GM23338 (cell line): Measurements from ENCODE around the gene METTL24. TPM values are rescaled to one million over a fixed set of nuclear protein-coding genes. Genes with fewer than 3 reads are reported as not detected.
A peak's percentile ranks its signal among the peaks of the same experiment; 100 is the strongest.

Experiments used
- ATAC-seq: fragments of 200-7000 bp; cut with Tn5 transposase; 3 replicates; pipeline ENCODE4 v1.9.1; 2020
- DNase-seq: peaks from one replicate; pipeline ENCODE4 v3.0.0-alpha.2; 2015; ENCODE audit warnings: low spot score
- H2AFZ ChIP-seq: fragments of 200-600 bp; sonication (generic); 2 replicates; pipeline ENCODE4 v1.8.0; 2016; ENCODE audit warnings: antibody characterized with exemption, mild to moderate bottlenecking, moderate library complexity
- H3F3A ChIP-seq: fragments of 200-600 bp; sonication (generic); replicated peaks from 2 replicates; pipeline ENCODE4 v1.8.0; 2017; ENCODE audit warnings: antibody characterized with exemption, mixed run types, low read depth
- H3K27ac ChIP-seq: fragments of 200-600 bp; sonication (generic); 2 replicates; pipeline ENCODE4 v1.6.1; 2016; ENCODE audit warnings: low read depth
- H3K27me3 ChIP-seq: fragments of 200-600 bp; sonication (generic); 2 replicates; pipeline ENCODE4 v1.8.0; 2016; ENCODE audit warnings: mild to moderate bottlenecking, mixed run types, moderate library complexity; ENCODE audit not compliant: insufficient read depth
- H3K36me3 ChIP-seq: fragments of 200-600 bp; sonication (generic); 2 replicates; pipeline ENCODE4 v1.8.0; 2016; ENCODE audit warnings: mild to moderate bottlenecking; ENCODE audit not compliant: insufficient read depth
- H3K4me1 ChIP-seq: fragments of 200-600 bp; sonication (generic); 2 replicates; pipeline ENCODE4 v1.8.0; 2016; ENCODE audit warnings: mild to moderate bottlenecking, moderate library complexity; ENCODE audit not compliant: insufficient read depth
- H3K4me2 ChIP-seq: fragments of 200-600 bp; sonication (generic); 2 replicates; pipeline ENCODE4 v1.7.1; 2017; ENCODE audit warnings: mixed run types
- H3K4me3 ChIP-seq: fragments of 200-600 bp; sonication (generic); 2 replicates; pipeline ENCODE4 v1.6.1; 2016; ENCODE audit warnings: mixed run types
- H3K79me2 ChIP-seq: fragments of 200-600 bp; sonication (generic); replicated peaks from 2 replicates; pipeline ENCODE4 v1.8.0; 2017; ENCODE audit warnings: mild to moderate bottlenecking; ENCODE audit not compliant: insufficient read depth
- H3K9me2 ChIP-seq: fragments of 200-600 bp; sonication (generic); 2 replicates; pipeline ENCODE4 v1.8.0; 2017; ENCODE audit not compliant: insufficient read depth
- H4K20me1 ChIP-seq: fragments of 200-600 bp; sonication (generic); replicated peaks from 2 replicates; pipeline ENCODE4 v1.8.0; 2017; ENCODE audit warnings: mild to moderate bottlenecking; ENCODE audit not compliant: insufficient read depth
- H3K27ac Mint-ChIP-seq: 2 replicates; pipeline ENCODE4 v1.8.0; 2020; ENCODE audit warnings: inconsistent platforms, mild to moderate bottlenecking, moderate library complexity, mixed read lengths
- H3K27me3 Mint-ChIP-seq: 3 replicates; pipeline ENCODE4 v1.8.0; 2022; ENCODE audit warnings: low read depth, mild to moderate bottlenecking, moderate library complexity, mixed read lengths, inconsistent platforms; ENCODE audit not compliant: insufficient read depth, poor library complexity
- H3K36me3 Mint-ChIP-seq: 3 replicates; pipeline ENCODE4 v1.8.0; 2021; ENCODE audit warnings: low read depth, mild to moderate bottlenecking, inconsistent platforms, moderate library complexity, mixed read lengths
- H3K4me1 Mint-ChIP-seq: 3 replicates; pipeline ENCODE4 v1.8.0; 2020; ENCODE audit warnings: mild to moderate bottlenecking, inconsistent platforms, mixed read lengths
- H3K4me3 Mint-ChIP-seq: 3 replicates; pipeline ENCODE4 v1.8.0; 2021; ENCODE audit warnings: moderate library complexity, mild to moderate bottlenecking, inconsistent platforms, mixed read lengths
- H3K9me3 Mint-ChIP-seq: 3 replicates; pipeline ENCODE4 v1.8.0; 2020; ENCODE audit warnings: moderate library complexity, mild to moderate bottlenecking, inconsistent platforms, mixed read lengths
- CREB1 ChIP-seq: fragments of 250-450 bp; sonication (Bioruptor Pico); IDR thresholded peaks from 2 replicates; pipeline ENCODE4 v1.5.0; 2020; ENCODE audit warnings: low read depth, mild to moderate bottlenecking, moderate library complexity
- JUNB ChIP-seq: IDR thresholded peaks from one replicate; pipeline ENCODE4 v1.6.1; 2016; ENCODE audit warnings: antibody characterized with exemption; ENCODE audit not compliant: unreplicated experiment
- NANOG ChIP-seq: IDR thresholded peaks from 2 replicates; pipeline ENCODE4 v1.6.1; 2016; ENCODE audit warnings: antibody characterized with exemption, borderline replicate concordance
- POLR2AphosphoS5 ChIP-seq: IDR thresholded peaks from 2 replicates; pipeline ENCODE4 v1.6.1; 2016; ENCODE audit warnings: antibody characterized with exemption, low read depth
- STAT1 ChIP-seq: IDR thresholded peaks from one replicate; pipeline ENCODE4 v1.6.1; 2016; ENCODE audit warnings: antibody characterized with exemption; ENCODE audit not compliant: unreplicated experiment
- ZNF114 ChIP-seq: fragments of 250-450 bp; sonication (Bioruptor Pico); IDR thresholded peaks from 2 replicates; pipeline ENCODE4 v1.5.0; 2020; ENCODE audit warnings: mild to moderate bottlenecking, moderate library complexity
- ZNF331 ChIP-seq: fragments of 250-450 bp; sonication (Bioruptor Pico); IDR thresholded peaks from 2 replicates; pipeline ENCODE4 v1.5.0; 2020; ENCODE audit warnings: low read depth, mild to moderate bottlenecking, moderate library complexity
- polyA plus RNA-seq: library from polyadenylated mRNA; unstranded; fragments of >200 nt; fragmentation: Nextera tagmentation; extraction: Ambion mirVana; gene quantifications from 2 replicates; pipeline ENCODE4 v1.2.1, GENCODE V29; 2016
- total RNA-seq: library from RNA; depleted of rRNA; stranded (reverse); fragments of >200 nt; shearing (Covaris generic); gene quantifications from 2 replicates; pipeline ENCODE4 v1.2.3, GENCODE V29; 2014
- TF ChIP-seq, protein P1 (sequence below): fragments of 250-450 bp; sonication (Bioruptor Pico); IDR thresholded peaks from 2 replicates; pipeline ENCODE4 v1.5.0; 2020; ENCODE audit warnings: mild to moderate bottlenecking, moderate library complexity
- TF ChIP-seq, protein P2 (sequence below): IDR thresholded peaks from one replicate; pipeline ENCODE4 v1.6.1; 2018; ENCODE audit warnings: antibody characterized with exemption; ENCODE audit not compliant: unreplicated experiment
- TF ChIP-seq, protein P3 (sequence below), 2 experiments: fragments of 200-600 bp in 1 of 2; sonication (generic) in 1 of 2; conservative IDR thresholded peaks; 2 replicates each; pipeline versions ENCODE4 v1.5.1 to v1.6.1; 2016 to 2017; ENCODE audit warnings: antibody characterized with exemption in 2 of 2, low read depth in 2 of 2, mild to moderate bottlenecking in 2 of 2, moderate library complexity in 1 of 2

METTL24 gene
- total and polyA plus RNA-seq, 2 experiments from 2014 or later: 0.35 TPM; not detected in 1

DNA sequence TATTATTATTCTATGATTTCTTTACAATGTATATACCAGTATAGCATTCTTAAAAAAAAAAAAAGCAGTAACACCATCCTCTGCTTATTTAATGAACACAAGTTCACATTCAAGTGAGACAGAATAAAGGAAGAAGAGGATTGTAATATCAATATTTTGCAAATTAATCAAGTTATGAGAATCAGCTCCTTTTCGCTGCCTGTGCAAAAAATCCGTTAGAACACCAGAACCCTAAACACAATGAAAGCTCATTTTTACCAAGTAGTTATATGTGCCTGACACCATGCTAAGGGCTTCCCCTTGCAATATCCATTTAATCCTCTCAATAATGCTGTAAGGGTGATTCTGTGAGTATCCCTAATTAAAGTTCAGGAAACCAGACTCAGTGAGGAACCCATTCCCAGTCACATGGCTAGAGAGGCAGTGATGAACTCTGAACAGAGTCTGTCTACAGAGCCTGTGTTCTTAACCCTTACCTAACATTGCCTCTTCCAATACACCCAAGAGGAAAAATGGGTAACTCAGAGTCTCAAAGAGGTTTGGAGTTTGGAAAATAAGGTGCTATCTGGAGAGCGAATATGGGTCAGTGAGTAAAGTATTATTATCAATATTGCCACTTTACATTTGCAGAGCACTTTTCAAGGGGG, 111.1 kb downstream of the METTL24 start:
- no peak for TF ChIP-seq CREB1 (CRISPR knock-in tag)
- no peak for TF ChIP-seq ZNF331
- H3K4me2 ChIP-seq: no peak overlapping the region
- no peaks in the 10 kb centered on the region for H3K9me2 ChIP-seq
- no peaks in the 10 kb centered on the region; the same call in 1 of the 2 replicates for H3K36me3 ChIP-seq
- no peak overlapping the region for H3K4me3 ChIP-seq
- Mint-ChIP-seq H3K27me3 (peaks cover 5% of the 10 kb centered on the region), H3K27ac (peak overlapping the region; percentile 57; the same call in 1 of the 2 replicates), H3K4me1 (peaks cover 17% of the 10 kb centered on the region; the same call in 2 of the 3 replicates), H3K9me3 (no peaks in the 10 kb centered on the region), H3K36me3 (no peaks in the 10 kb centered on the region), H3K4me3 (no peak overlapping the region)
- H3K79me2 ChIP-seq: no peaks in the 10 kb centered on the region
- no peak overlapping the region for H3K27ac ChIP-seq
- H4K20me1 ChIP-seq: no peaks in the 10 kb centered on the region
- no peak overlapping the region for H2AFZ ChIP-seq
- DNase-seq (no peak), ATAC-seq (no peak)
- H3F3A ChIP-seq: no peaks in the 10 kb centered on the region
- no peaks in the 10 kb centered on the region for H3K27me3 ChIP-seq
- H3K4me1 ChIP-seq: peaks cover 10% of the 10 kb centered on the region

DNA sequence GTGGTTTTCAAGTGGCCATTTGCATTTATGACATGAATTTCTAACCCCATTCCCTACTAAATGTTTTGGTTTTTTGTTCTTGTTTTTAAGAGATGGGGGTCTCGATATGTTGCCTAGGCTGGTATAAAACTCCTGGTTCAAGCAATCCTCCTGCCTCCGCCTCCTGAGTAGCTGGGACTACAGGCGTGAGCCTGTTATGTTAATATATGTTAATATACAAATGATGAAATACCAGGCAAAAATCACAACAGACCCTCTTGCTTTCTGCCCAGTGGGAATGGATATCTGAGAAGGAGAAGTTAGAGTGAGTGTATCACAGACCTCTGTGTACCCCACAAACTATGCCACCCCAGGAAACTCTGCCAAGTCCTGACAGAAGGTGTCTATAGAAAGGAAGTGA, 111.8 kb downstream of the METTL24 start:
- no peaks in the 10 kb centered on the region; the same call in 1 of the 2 replicates for H3K36me3 ChIP-seq
- H3K27ac ChIP-seq: no peak overlapping the region
- DNase-seq (peak; percentile 7), ATAC-seq (no peak; the same call in 2 of the 3 replicates)
- no peaks in the 10 kb centered on the region for H3F3A ChIP-seq
- H3K4me1 ChIP-seq: peaks cover 10% of the 10 kb centered on the region
- H4K20me1 ChIP-seq: no peaks in the 10 kb centered on the region
- Mint-ChIP-seq H3K27me3 (peaks cover 5% of the 10 kb centered on the region), H3K36me3 (no peaks in the 10 kb centered on the region), H3K4me1 (peaks cover 17% of the 10 kb centered on the region; the same call in 2 of the 3 replicates), H3K27ac (peak overlapping the region; percentile 84), H3K9me3 (no peaks in the 10 kb centered on the region), H3K4me3 (no peak overlapping the region)
- H3K27me3 ChIP-seq: no peaks in the 10 kb centered on the region
- no peaks in the 10 kb centered on the region for H3K79me2 ChIP-seq
- H2AFZ ChIP-seq: no peak overlapping the region
- no peaks in the 10 kb centered on the region for H3K9me2 ChIP-seq
- H3K4me3 ChIP-seq: no peak overlapping the region
- H3K4me2 ChIP-seq: no peak overlapping the region
- TF ChIP-seq, protein P1, sequence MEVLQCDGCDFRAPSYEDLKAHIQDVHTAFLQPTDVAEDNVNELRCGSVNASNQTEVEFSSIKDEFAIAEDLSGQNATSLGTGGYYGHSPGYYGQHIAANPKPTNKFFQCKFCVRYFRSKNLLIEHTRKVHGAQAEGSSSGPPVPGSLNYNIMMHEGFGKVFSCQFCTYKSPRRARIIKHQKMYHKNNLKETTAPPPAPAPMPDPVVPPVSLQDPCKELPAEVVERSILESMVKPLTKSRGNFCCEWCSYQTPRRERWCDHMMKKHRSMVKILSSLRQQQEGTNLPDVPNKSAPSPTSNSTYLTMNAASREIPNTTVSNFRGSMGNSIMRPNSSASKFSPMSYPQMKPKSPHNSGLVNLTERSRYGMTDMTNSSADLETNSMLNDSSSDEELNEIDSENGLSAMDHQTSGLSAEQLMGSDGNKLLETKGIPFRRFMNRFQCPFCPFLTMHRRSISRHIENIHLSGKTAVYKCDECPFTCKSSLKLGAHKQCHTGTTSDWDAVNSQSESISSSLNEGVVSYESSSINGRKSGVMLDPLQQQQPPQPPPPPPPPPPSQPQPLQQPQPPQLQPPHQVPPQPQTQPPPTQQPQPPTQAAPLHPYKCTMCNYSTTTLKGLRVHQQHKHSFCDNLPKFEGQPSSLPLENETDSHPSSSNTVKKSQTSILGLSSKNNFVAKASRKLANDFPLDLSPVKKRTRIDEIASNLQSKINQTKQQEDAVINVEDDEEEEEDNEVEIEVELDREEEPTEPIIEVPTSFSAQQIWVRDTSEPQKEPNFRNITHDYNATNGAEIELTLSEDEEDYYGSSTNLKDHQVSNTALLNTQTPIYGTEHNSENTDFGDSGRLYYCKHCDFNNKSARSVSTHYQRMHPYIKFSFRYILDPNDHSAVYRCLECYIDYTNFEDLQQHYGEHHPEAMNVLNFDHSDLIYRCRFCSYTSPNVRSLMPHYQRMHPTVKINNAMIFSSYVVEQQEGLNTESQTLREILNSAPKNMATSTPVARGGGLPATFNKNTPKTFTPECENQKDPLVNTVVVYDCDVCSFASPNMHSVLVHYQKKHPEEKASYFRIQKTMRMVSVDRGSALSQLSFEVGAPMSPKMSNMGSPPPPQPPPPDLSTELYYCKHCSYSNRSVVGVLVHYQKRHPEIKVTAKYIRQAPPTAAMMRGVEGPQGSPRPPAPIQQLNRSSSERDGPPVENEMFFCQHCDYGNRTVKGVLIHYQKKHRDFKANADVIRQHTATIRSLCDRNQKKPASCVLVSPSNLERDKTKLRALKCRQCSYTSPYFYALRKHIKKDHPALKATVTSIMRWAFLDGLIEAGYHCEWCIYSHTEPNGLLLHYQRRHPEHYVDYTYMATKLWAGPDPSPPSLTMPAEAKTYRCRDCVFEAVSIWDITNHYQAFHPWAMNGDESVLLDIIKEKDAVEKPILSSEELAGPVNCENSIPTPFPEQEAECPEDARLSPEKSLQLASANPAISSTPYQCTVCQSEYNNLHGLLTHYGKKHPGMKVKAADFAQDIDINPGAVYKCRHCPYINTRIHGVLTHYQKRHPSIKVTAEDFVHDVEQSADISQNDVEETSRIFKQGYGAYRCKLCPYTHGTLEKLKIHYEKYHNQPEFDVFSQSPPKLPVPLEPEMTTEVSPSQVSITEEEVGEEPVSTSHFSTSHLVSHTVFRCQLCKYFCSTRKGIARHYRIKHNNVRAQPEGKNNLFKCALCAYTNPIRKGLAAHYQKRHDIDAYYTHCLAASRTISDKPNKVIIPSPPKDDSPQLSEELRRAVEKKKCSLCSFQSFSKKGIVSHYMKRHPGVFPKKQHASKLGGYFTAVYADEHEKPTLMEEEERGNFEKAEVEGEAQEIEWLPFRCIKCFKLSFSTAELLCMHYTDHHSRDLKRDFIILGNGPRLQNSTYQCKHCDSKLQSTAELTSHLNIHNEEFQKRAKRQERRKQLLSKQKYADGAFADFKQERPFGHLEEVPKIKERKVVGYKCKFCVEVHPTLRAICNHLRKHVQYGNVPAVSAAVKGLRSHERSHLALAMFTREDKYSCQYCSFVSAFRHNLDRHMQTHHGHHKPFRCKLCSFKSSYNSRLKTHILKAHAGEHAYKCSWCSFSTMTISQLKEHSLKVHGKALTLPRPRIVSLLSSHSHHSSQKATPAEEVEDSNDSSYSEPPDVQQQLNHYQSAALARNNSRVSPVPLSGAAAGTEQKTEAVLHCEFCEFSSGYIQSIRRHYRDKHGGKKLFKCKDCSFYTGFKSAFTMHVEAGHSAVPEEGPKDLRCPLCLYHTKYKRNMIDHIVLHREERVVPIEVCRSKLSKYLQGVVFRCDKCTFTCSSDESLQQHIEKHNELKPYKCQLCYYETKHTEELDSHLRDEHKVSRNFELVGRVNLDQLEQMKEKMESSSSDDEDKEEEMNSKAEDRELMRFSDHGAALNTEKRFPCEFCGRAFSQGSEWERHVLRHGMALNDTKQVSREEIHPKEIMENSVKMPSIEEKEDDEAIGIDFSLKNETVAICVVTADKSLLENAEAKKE (CRISPR knock-in tag): no peak
- TF ChIP-seq STAT1 (no peak), POLR2AphosphoS5 (no peak), ZNF114 (CRISPR knock-in tag) (no peak), JUNB (no peak), ZNF331 (no peak), NANOG (no peak)
- TF ChIP-seq, protein P2, sequence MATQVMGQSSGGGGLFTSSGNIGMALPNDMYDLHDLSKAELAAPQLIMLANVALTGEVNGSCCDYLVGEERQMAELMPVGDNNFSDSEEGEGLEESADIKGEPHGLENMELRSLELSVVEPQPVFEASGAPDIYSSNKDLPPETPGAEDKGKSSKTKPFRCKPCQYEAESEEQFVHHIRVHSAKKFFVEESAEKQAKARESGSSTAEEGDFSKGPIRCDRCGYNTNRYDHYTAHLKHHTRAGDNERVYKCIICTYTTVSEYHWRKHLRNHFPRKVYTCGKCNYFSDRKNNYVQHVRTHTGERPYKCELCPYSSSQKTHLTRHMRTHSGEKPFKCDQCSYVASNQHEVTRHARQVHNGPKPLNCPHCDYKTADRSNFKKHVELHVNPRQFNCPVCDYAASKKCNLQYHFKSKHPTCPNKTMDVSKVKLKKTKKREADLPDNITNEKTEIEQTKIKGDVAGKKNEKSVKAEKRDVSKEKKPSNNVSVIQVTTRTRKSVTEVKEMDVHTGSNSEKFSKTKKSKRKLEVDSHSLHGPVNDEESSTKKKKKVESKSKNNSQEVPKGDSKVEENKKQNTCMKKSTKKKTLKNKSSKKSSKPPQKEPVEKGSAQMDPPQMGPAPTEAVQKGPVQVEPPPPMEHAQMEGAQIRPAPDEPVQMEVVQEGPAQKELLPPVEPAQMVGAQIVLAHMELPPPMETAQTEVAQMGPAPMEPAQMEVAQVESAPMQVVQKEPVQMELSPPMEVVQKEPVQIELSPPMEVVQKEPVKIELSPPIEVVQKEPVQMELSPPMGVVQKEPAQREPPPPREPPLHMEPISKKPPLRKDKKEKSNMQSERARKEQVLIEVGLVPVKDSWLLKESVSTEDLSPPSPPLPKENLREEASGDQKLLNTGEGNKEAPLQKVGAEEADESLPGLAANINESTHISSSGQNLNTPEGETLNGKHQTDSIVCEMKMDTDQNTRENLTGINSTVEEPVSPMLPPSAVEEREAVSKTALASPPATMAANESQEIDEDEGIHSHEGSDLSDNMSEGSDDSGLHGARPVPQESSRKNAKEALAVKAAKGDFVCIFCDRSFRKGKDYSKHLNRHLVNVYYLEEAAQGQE: no peak
- TF ChIP-seq, protein P3, sequence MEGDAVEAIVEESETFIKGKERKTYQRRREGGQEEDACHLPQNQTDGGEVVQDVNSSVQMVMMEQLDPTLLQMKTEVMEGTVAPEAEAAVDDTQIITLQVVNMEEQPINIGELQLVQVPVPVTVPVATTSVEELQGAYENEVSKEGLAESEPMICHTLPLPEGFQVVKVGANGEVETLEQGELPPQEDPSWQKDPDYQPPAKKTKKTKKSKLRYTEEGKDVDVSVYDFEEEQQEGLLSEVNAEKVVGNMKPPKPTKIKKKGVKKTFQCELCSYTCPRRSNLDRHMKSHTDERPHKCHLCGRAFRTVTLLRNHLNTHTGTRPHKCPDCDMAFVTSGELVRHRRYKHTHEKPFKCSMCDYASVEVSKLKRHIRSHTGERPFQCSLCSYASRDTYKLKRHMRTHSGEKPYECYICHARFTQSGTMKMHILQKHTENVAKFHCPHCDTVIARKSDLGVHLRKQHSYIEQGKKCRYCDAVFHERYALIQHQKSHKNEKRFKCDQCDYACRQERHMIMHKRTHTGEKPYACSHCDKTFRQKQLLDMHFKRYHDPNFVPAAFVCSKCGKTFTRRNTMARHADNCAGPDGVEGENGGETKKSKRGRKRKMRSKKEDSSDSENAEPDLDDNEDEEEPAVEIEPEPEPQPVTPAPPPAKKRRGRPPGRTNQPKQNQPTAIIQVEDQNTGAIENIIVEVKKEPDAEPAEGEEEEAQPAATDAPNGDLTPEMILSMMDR (conservative IDR thresholded peaks at IDR 0.05; ENCODE audit: low read depth in 2 of 2): no peak
